ENCODE measurements around the gene KMT2E.

DNA sequence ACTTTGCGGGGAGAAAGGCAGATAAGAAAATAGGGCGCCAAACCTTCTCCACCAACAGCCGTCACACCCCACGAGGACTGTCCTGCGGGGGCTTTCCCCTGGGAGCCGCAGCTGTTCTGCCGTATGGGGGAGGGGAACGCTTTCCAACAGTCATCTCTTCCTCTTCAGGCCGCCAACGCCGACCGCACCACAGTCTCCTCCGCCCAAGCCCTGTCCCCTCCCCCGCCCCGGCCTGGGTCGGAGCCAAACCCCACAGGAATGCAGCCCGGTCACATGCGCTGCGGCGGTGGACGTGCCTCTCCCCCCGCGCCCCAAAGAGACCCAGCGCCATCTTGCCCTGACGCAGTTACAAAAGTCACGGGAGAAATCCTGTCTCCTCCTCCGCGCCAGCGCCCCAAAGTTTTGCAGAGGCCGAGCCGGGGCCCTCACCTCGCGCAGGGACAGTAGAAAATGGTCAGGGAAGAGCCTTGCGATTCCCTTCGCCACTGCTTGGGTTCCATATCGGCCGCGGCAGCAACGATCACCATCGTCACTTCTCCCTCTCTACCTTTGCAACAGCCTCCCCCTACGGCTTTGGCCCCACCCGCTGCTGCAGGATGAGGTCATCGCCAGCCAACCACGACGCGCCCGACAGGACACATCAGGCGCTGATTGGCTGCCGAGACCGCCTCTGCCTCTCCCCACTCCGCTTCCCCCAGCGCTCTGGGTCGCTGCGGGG is 1.3 kb upstream of the KMT2E start:
- TF ChIP-seq, protein P1, sequence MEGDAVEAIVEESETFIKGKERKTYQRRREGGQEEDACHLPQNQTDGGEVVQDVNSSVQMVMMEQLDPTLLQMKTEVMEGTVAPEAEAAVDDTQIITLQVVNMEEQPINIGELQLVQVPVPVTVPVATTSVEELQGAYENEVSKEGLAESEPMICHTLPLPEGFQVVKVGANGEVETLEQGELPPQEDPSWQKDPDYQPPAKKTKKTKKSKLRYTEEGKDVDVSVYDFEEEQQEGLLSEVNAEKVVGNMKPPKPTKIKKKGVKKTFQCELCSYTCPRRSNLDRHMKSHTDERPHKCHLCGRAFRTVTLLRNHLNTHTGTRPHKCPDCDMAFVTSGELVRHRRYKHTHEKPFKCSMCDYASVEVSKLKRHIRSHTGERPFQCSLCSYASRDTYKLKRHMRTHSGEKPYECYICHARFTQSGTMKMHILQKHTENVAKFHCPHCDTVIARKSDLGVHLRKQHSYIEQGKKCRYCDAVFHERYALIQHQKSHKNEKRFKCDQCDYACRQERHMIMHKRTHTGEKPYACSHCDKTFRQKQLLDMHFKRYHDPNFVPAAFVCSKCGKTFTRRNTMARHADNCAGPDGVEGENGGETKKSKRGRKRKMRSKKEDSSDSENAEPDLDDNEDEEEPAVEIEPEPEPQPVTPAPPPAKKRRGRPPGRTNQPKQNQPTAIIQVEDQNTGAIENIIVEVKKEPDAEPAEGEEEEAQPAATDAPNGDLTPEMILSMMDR (IDR thresholded peaks at IDR 0.05): no peak
- TF ChIP-seq POLR2A (IDR thresholded peaks at IDR 0.05): peak in 1 of 2 donors; percentile 95
